ENCODE data around the gene WNT3A.
"Not testable (repeated sequence)": the region's sequence is repeated elsewhere in the genome, so short reads cannot be mapped to it uniquely, and the experiment has no call there.

Gene WNT3A

GRCh38 chr1:228006786-228007048, at the start of gene WNT3A:
Gene WNT3A (plus strand): TSS chr1:228006998. CDS start chr1:228007129, 131 bp downstream.
- DNase-seq, result no peak

DNA sequence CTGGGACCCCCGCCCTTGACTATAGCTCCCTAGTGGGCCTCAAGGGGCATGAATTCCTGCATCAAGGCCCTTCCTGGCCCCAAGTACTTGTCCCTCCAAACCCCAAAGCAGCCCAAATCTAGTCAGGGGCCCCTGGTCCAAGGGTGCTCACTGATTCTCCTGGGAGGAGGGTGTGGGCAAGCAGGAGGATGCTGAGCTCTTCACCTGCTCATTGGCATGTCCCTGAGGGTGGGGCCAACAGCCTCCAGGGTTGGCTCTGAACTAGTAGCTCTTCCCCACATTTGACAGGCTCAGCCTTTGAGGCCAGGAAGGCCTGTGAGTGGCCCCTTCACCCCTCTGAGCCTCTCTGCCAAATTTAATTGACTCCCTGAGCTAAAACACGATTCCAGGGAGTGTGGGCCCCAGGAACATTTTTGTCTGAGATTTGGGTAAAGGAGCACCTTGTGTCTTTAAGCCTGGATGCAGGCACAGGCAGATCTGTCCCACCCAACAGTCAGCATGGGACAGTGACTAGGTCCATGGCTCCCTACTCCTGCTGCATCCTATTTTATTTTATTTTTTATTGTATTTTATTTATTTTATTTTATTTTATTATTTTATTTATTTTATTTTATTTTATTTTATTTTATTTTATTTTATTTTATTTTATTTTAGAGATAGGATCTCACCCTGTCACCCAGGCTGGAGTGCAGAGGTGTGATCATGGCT, 48.0 kb upstream of the WNT3A start:
- no peak for DNase-seq

DNA sequence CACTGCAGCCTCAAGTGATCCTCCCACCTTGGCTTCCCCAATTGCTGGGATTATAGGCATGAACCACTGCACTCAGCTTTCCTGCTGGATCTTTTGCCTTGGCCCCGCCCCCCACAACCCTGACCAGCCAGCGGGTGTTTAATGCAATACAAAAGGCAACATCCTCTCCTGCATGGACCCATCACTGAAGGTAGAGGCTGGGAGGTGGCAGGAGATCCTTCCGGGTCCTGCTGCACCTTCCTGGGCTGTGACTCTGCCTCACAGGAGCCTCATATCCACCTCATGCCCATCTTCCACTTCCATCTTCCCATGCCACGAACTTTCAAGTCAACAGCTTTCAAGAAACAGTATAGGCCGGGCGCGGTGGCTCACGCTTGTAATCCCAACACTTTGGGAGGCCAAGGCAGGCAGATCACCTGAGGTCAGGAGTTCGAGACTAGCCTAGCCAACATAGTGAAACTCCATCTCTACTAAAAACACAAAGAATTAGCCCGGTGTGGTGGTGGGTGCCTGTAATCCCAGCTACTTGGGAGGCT, 47.4 kb upstream of the WNT3A start:
- DNase-seq, result no peak

GRCh38 chr1:227961651-227962466, 44.9 kb upstream of the WNT3A start:
- DNase-seq, result peak; percentile 72

GRCh38 chr1:227966733-227967132, 40.1 kb upstream of the WNT3A start:
- DNase-seq, result not testable (repeated sequence)

DNA sequence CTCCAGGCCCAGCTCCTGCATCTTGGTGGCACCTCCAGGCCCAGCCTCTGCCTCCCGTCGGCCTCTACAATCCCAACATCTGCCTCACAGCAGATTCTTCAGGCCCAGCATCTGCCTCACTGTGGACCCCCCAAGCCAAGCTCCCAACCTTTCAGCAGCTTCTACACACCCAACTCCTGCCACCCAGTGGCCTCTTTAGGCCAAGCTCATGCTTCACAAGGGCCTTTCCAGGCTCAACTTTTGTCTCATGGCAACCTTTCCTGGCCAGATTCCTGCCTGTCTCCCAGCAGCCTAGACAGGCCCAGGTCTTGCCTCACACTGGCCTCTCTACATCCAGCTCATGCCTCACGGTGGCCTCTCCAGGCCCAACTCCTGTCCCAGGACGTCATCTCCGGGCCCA, 39.0 kb upstream of the WNT3A start:
- not testable (repeated sequence) for DNase-seq

GRCh38 chr1:227970076-227970995, 36.5 kb upstream of the WNT3A start:
- DNase-seq, result not testable (repeated sequence)

- not testable (repeated sequence) for DNase-seq
Measured at GRCh38 chr1:227971216-227971615, 35.6 kb upstream of the WNT3A start.

DNA sequence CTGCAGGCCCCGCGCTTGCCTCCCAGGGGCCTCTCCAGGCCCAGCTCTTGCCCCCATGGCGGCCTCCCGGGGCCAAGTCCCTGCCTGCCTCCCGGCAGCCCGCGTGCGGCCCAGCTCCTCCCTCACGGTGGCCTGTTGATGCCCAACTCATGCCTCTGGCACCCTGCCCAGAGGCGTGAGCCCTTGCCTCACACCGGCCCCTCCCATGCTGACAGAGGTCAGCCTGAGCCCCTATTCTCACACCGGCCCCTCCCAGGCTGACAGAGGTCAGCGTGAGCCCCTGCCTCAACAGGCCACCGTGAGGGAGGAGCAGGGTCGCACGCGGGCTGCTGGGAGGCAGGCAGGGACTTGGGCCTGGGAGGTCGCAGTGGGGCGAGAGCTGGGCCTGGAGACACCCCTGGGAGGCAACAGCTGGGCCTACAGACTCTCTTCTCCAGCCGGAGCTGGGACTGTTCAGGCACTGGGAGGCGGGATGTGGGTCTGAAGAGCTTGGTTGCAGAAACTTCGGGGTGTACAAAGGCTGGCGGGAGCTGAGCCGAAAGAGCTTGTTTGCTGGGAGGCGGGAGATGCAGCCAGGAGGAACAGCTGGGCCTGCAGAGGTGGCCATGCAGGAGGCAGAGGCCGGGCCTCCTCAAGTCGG, 35.0 kb upstream of the WNT3A start:
- DNase-seq, result not testable (repeated sequence)

DNA sequence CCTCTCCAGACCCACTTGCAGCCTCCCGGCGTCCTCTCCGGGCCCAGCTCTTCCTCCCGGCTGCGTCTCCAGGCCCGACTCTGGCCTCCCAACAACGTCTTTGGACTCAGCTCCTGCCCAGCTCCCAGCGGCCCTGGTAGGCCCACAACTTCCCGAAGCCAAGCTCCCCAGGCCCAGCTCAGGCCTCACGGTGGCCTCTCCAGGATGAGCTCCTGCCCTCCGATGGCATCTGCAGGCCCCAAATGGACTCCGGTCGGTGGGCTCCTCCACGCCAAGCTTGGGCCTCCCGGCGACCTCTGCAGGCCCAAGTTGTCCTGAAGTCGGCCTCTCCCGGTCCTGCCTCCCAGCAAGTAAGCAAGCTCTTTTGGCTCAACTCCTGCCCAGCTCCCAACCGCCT, 34.5 kb upstream of the WNT3A start:
- DNase-seq, result not testable (repeated sequence)

GRCh38 chr1:227972843-227973374, 33.9 kb upstream of the WNT3A start:
- not testable (repeated sequence) for DNase-seq

- not testable (repeated sequence) for DNase-seq
Measured at GRCh38 chr1:227973724-227974288, 33.0 kb upstream of the WNT3A start.

GRCh38 chr1:227975583-227976283, 31.1 kb upstream of the WNT3A start:
- DNase-seq, result not testable (repeated sequence)

GRCh38 chr1:227987181-227987580, 19.6 kb upstream of the WNT3A start:
- no peak for DNase-seq

DNA sequence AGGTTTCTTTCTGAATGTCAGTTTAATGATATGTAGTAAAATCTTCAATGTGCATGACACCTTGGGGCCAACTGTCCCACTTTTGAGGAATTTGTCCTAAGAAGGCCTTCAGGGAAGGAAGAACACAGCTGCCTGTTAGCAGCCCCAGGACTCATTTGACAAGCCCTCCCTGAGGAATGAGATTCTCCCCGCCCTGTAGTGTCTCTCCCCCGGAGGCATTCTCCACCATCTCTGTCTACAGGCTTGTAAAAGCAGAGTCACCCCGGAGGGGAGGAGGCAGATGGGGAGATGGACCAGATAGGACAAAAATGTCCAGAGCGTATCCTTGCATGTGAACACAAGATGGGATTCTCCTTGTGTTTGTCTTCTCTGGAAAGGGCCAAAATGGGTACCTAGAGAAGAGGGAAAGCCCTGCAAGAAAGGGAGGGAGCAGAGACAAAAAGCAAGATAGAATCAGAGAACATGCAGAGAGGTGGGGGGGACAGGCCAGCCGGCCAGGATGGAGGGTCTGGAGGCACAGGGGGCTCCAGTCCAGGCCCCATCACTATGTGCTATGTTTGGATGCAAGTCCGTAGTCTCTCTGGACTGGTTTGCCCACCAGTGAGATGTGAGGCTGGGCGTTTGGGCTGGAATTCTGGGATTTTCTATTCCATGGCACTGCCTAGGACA, 12.0 kb upstream of the WNT3A start:
- no peak for DNase-seq

- no peak for DNase-seq
Measured at GRCh38 chr1:227996187-227996950, 10.4 kb upstream of the WNT3A start.

DNA sequence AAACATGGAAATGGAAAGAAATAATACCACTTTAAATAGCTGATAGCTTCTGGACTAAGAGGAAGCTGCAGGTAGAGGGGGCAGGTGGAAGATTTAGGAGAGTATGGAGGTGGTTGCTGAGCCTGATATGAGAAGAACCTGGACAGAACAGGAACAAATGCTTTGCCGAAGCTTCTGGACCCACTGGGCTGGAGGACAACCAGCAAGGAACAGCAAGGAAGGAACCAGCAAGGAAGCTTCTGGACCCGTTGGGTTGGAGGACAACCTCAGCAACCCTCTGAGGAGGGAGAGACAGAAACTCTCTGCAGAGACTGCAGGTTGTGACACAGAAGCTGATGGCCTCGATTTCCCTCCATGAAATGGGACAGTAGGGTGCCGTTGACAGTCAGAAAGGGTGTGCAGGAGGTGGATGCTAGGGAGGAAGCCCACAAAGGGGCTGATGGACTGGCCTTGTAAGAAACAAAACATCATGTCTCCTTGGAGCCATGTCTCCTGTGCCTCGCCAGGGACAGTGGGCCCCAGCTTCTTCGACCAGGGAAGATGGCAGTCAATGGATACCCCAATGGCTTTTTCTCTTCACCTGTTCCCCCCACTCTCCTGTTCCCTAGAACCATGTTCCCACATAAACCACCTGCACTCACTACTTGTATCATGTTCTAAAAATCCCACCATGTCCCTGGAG, 8.3 kb upstream of the WNT3A start:
- no peak for DNase-seq

GRCh38 chr1:227999056-227999930, 7.5 kb upstream of the WNT3A start:
- DNase-seq, result peak; percentile 44

All from GF-D8 (cell line).